ENCODE data around the gene RFC5. TPM values are rescaled to one million over a fixed set of nuclear protein-coding genes. Genes with fewer than 3 reads are reported as not detected.

Gene RFC5
- total RNA-seq, 1 donor from 2014 or later: 10.1 TPM

GRCh38 chr12:117970334-117970733 is 46.2 kb upstream of the RFC5 start:
- H3K4me3 ChIP-seq (ENCODE audit: low read depth, low read length): no peak overlapping the region
- peaks cover 25% of the 10 kb centered on the region for H3K27me3 ChIP-seq (ENCODE audit: control insufficient read depth, insufficient read depth, low read length)
- H3K36me3 ChIP-seq (ENCODE audit: control insufficient read depth, insufficient read depth, low read length): no peaks in the 10 kb centered on the region
- no peak for TF ChIP-seq CTCF (IDR thresholded peaks at IDR 0.05; ENCODE audit: insufficient read depth, low read length, poor library complexity, severe bottlenecking)
- DNase-seq (ENCODE audit: low read depth): no peak

- peaks cover 16% of the 10 kb centered on the region for H3K27me3 ChIP-seq (ENCODE audit: control insufficient read depth, insufficient read depth, low read length)
- H3K4me3 ChIP-seq (ENCODE audit: low read depth, low read length): no peak overlapping the region
- no peak for DNase-seq (ENCODE audit: low read depth)
- TF ChIP-seq CTCF (IDR thresholded peaks at IDR 0.05; ENCODE audit: insufficient read depth, low read length, poor library complexity, severe bottlenecking): no peak
- H3K36me3 ChIP-seq (ENCODE audit: control insufficient read depth, insufficient read depth, low read length): no peaks in the 10 kb centered on the region
Measured at GRCh38 chr12:117972301-117972700, 44.2 kb upstream of the RFC5 start.

- Histone ChIP-seq H3K4me3 (ENCODE audit: low read depth, low read length) (no peak overlapping the region), H3K27me3 (ENCODE audit: control insufficient read depth, insufficient read depth, low read length) (no peaks in the 10 kb centered on the region), H3K36me3 (ENCODE audit: control insufficient read depth, insufficient read depth, low read length) (no peaks in the 10 kb centered on the region)
- DNase-seq (ENCODE audit: low read depth): no peak
- TF ChIP-seq CTCF (IDR thresholded peaks at IDR 0.05; ENCODE audit: insufficient read depth, low read length, poor library complexity, severe bottlenecking): no peak
Measured at GRCh38 chr12:117975006-117975405, 41.5 kb upstream of the RFC5 start.

- DNase-seq (ENCODE audit: low read depth): no peak
- no peak for TF ChIP-seq CTCF (IDR thresholded peaks at IDR 0.05; ENCODE audit: insufficient read depth, low read length, poor library complexity, severe bottlenecking)
- H3K4me3 ChIP-seq (ENCODE audit: low read depth, low read length): no peak overlapping the region
- no peaks in the 10 kb centered on the region for H3K36me3 ChIP-seq (ENCODE audit: control insufficient read depth, insufficient read depth, low read length)
- H3K27me3 ChIP-seq (ENCODE audit: control insufficient read depth, insufficient read depth, low read length): no peaks in the 10 kb centered on the region
Measured at GRCh38 chr12:117977373-117977772, 39.1 kb upstream of the RFC5 start.

- TF ChIP-seq CTCF (IDR thresholded peaks at IDR 0.05; ENCODE audit: insufficient read depth, low read length, poor library complexity, severe bottlenecking): no peak
- no peak overlapping the region for H3K4me3 ChIP-seq (ENCODE audit: low read depth, low read length)
- no peaks in the 10 kb centered on the region for H3K36me3 ChIP-seq (ENCODE audit: control insufficient read depth, insufficient read depth, low read length)
- DNase-seq (ENCODE audit: low read depth): no peak
- no peaks in the 10 kb centered on the region for H3K27me3 ChIP-seq (ENCODE audit: control insufficient read depth, insufficient read depth, low read length)
Measured at GRCh38 chr12:117980616-117981015, 35.9 kb upstream of the RFC5 start.

- TF ChIP-seq CTCF (IDR thresholded peaks at IDR 0.05; ENCODE audit: insufficient read depth, low read length, poor library complexity, severe bottlenecking): no peak
- Histone ChIP-seq H3K4me3 (ENCODE audit: low read depth, low read length) (no peak overlapping the region), H3K27me3 (ENCODE audit: control insufficient read depth, insufficient read depth, low read length) (no peaks in the 10 kb centered on the region), H3K36me3 (ENCODE audit: control insufficient read depth, insufficient read depth, low read length) (no peaks in the 10 kb centered on the region)
- DNase-seq (ENCODE audit: low read depth): no peak
Measured at GRCh38 chr12:117981267-117981666, 35.2 kb upstream of the RFC5 start.
